MM.1S (cell line): Measurements from ENCODE around the gene SALL2.

Source experiments
- DNase-seq: peaks from one replicate; pipeline ENCODE4 v3.0.0-alpha.2; 2015
- H2AFZ ChIP-seq: fragments of 300-600 bp; sonication (generic); 2 replicates; pipeline ENCODE4 v1.6.0; 2016; ENCODE audit warnings: antibody characterized with exemption, low read length
- H3F3A ChIP-seq: fragments of 300-600 bp; sonication (generic); 2 replicates; pipeline ENCODE4 v1.6.1; 2016; ENCODE audit warnings: mild to moderate bottlenecking, antibody characterized with exemption, low read length, moderate library complexity, mixed read lengths; ENCODE audit not compliant: insufficient read depth
- H3K27ac ChIP-seq: fragments of 300-600 bp; sonication (generic); 2 replicates; pipeline ENCODE4 v1.5.1; 2016; ENCODE audit warnings: mild to moderate bottlenecking, low read length
- H3K27me3 ChIP-seq: fragments of 300-600 bp; sonication (generic); replicated peaks from 2 replicates; pipeline ENCODE4 v1.6.0; 2016; ENCODE audit warnings: low read length; ENCODE audit not compliant: insufficient read depth
- H3K36me3 ChIP-seq: fragments of 300-600 bp; sonication (generic); replicated peaks from 2 replicates; pipeline ENCODE4 v1.6.1; 2016; ENCODE audit warnings: mild to moderate bottlenecking, low read length, mixed read lengths; ENCODE audit not compliant: insufficient read depth
- H3K4me1 ChIP-seq: fragments of 300-600 bp; sonication (generic); 2 replicates; pipeline ENCODE4 v1.6.1; 2016; ENCODE audit warnings: low read length, mixed read lengths
- H3K4me2 ChIP-seq: fragments of 300-600 bp; sonication (generic); 2 replicates; pipeline ENCODE4 v1.6.0; 2016; ENCODE audit warnings: low read depth, low read length
- H3K4me3 ChIP-seq: fragments of 300-600 bp; sonication (generic); 2 replicates; pipeline ENCODE4 v1.5.1; 2016; ENCODE audit warnings: low read length, mixed read lengths
- H3K79me2 ChIP-seq: fragments of 300-600 bp; sonication (generic); 2 replicates; pipeline ENCODE4 v1.6.1; 2016; ENCODE audit warnings: mixed run types, low read length, mixed read lengths
- H3K9ac ChIP-seq: fragments of 300-600 bp; sonication (generic); 2 replicates; pipeline ENCODE4 v1.6.1; 2016; ENCODE audit warnings: low read length, mixed read lengths
- H3K9me2 ChIP-seq: fragments of 300-600 bp; sonication (generic); replicated peaks from 2 replicates; pipeline ENCODE4 v1.6.1; 2016; ENCODE audit warnings: mild to moderate bottlenecking, low read length, mixed read lengths; ENCODE audit not compliant: insufficient read depth
- H3K9me3 ChIP-seq: fragments of 300-600 bp; sonication (generic); replicated peaks from 2 replicates; pipeline ENCODE4 v1.6.1; 2016; ENCODE audit warnings: mild to moderate bottlenecking, low read length, mixed read lengths; ENCODE audit not compliant: insufficient read depth
- H4K20me1 ChIP-seq: fragments of 300-600 bp; sonication (generic); 2 replicates; pipeline ENCODE4 v1.6.1; 2016; ENCODE audit warnings: mild to moderate bottlenecking, low read length, moderate library complexity, mixed read lengths; ENCODE audit not compliant: insufficient read depth
- CTCF ChIP-seq: fragments of 300-600 bp; sonication (generic); IDR thresholded peaks from 2 replicates; pipeline ENCODE4 v1.5.1; 2016; ENCODE audit warnings: antibody characterized with exemption, low read length, mixed read lengths
- EZH2 ChIP-seq: fragments of 300-600 bp; sonication (generic); optimal IDR thresholded peaks from 2 replicates; pipeline ENCODE3; 2017; ENCODE audit warnings: low read depth, mild to moderate bottlenecking, antibody characterized with exemption, low read length, mixed read lengths
- EZH2phosphoT487 ChIP-seq: fragments of 300-600 bp; sonication (generic); IDR thresholded peaks from 2 replicates; pipeline ENCODE4 v1.6.1; 2018; ENCODE audit warnings: antibody characterized with exemption, low read length

Gene SALL2

GRCh38 chr14:21543963-21544362 lies 17.8 kb upstream of the SALL2 start:
- Histone ChIP-seq H3K9me3 (no peaks in the 10 kb centered on the region), H3K9ac (no peak overlapping the region), H3K4me1 (no peaks in the 10 kb centered on the region), H4K20me1 (no peaks in the 10 kb centered on the region), H2AFZ (no peak overlapping the region), H3F3A (no peaks in the 10 kb centered on the region), H3K27me3 (no peaks in the 10 kb centered on the region), H3K27ac (no peak overlapping the region), H3K36me3 (no peaks in the 10 kb centered on the region), H3K4me3 (no peak overlapping the region), H3K9me2 (no peaks in the 10 kb centered on the region), H3K4me2 (no peak overlapping the region), H3K79me2 (no peaks in the 10 kb centered on the region)
- DNase-seq, result no peak
- TF ChIP-seq EZH2 (no peak), EZH2phosphoT487 (no peak), CTCF (no peak)

GRCh38 chr14:21543521-21543960 lies 17.4 kb upstream of the SALL2 start:
- no peak overlapping the region for H2AFZ ChIP-seq
- no peak overlapping the region for H3K4me3 ChIP-seq
- H3K4me1 ChIP-seq, result no peaks in the 10 kb centered on the region
- TF ChIP-seq EZH2phosphoT487, result no peak
- TF ChIP-seq EZH2, result no peak
- TF ChIP-seq CTCF, result no peak
- no peaks in the 10 kb centered on the region for H3K79me2 ChIP-seq
- H3K9me3 ChIP-seq, result no peaks in the 10 kb centered on the region
- no peaks in the 10 kb centered on the region for H3K36me3 ChIP-seq
- no peak for DNase-seq
- H4K20me1 ChIP-seq, result no peaks in the 10 kb centered on the region
- no peaks in the 10 kb centered on the region for H3K27me3 ChIP-seq
- H3K27ac ChIP-seq, result no peak overlapping the region
- H3K4me2 ChIP-seq, result no peak overlapping the region
- no peaks in the 10 kb centered on the region for H3F3A ChIP-seq
- no peak overlapping the region for H3K9ac ChIP-seq
- H3K9me2 ChIP-seq, result no peaks in the 10 kb centered on the region

- H3K4me1 ChIP-seq, result no peaks in the 10 kb centered on the region
- no peak for DNase-seq
- H3K9me2 ChIP-seq, result no peaks in the 10 kb centered on the region
- H3K36me3 ChIP-seq, result no peaks in the 10 kb centered on the region
- TF ChIP-seq CTCF, result no peak
- no peak overlapping the region for H3K4me3 ChIP-seq
- H4K20me1 ChIP-seq, result no peaks in the 10 kb centered on the region
- H3K9ac ChIP-seq, result no peak overlapping the region
- no peak overlapping the region for H3K27ac ChIP-seq
- no peak overlapping the region for H3K4me2 ChIP-seq
- H2AFZ ChIP-seq, result no peak overlapping the region
- no peaks in the 10 kb centered on the region for H3K9me3 ChIP-seq
- H3K79me2 ChIP-seq, result no peaks in the 10 kb centered on the region
- H3K27me3 ChIP-seq, result no peaks in the 10 kb centered on the region
- no peaks in the 10 kb centered on the region for H3F3A ChIP-seq
These were observed 15.4 kb upstream of the SALL2 start for GRCh38 chr14:21541413-21542074.
